Smooth muscle cell (in vitro differentiated cells): Measurements from ENCODE around the gene SPRR1A. TPM values are rescaled to one million over a fixed set of nuclear protein-coding genes. Genes with fewer than 3 reads are reported as not detected.

Source experiments
- DNase-seq: peaks from one replicate; lab custom pipeline; 2025; ENCODE audit not compliant: unreplicated experiment; lab: John Stamatoyannopoulos, UW
- H2AFZ ChIP-seq: fragments of 200-600 bp; sonication (generic); 2 replicates; pipeline ENCODE4 v1.6.0; 2016; ENCODE audit warnings: antibody characterized with exemption, low read depth, mild to moderate bottlenecking
- H3F3A ChIP-seq: fragments of 200-600 bp; sonication (generic); 2 replicates; pipeline ENCODE4 v1.6.0; 2017; ENCODE audit warnings: antibody characterized with exemption, low read depth
- H3K27ac ChIP-seq: fragments of 200-600 bp; sonication (generic); 2 replicates; pipeline ENCODE4 v1.5.1; 2016; ENCODE audit warnings: low read depth, mild to moderate bottlenecking
- H3K27me3 ChIP-seq: fragments of 200-600 bp; sonication (generic); 2 replicates; pipeline ENCODE4 v1.6.1; 2016; ENCODE audit warnings: low read depth, mild to moderate bottlenecking
- H3K36me3 ChIP-seq: fragments of 200-600 bp; sonication (generic); 2 replicates; pipeline ENCODE4 v1.5.1; 2016; ENCODE audit warnings: low read depth
- H3K4me1 ChIP-seq: fragments of 200-600 bp; sonication (generic); 2 replicates; pipeline ENCODE4 v1.5.1; 2016; ENCODE audit warnings: low read depth
- H3K4me2 ChIP-seq: fragments of 200-600 bp; sonication (generic); 2 replicates; pipeline ENCODE4 v1.6.0; 2016; ENCODE audit warnings: mild to moderate bottlenecking
- H3K4me3 ChIP-seq: fragments of 200-600 bp; sonication (generic); 2 replicates; pipeline ENCODE4 v1.5.1; 2016; ENCODE audit warnings: mild to moderate bottlenecking
- H3K79me2 ChIP-seq: fragments of 200-600 bp; sonication (generic); 2 replicates; pipeline ENCODE4 v1.6.0; 2016; ENCODE audit warnings: low read depth, mild to moderate bottlenecking
- H3K9ac ChIP-seq: fragments of 200-600 bp; sonication (generic); 2 replicates; pipeline ENCODE4 v1.6.0; 2016; ENCODE audit warnings: low read depth
- H3K9me3 ChIP-seq: fragments of 200-600 bp; sonication (generic); replicated peaks from 2 replicates; pipeline ENCODE4 v1.5.1; 2016; ENCODE audit warnings: low read depth
- H4K20me1 ChIP-seq: fragments of 200-600 bp; sonication (generic); 2 replicates; pipeline ENCODE4 v1.6.0; 2016; ENCODE audit warnings: low read depth
- WGBS: methylation state at CpG from one replicate; pipeline ENCODE4 v1.1.7; 2016; ENCODE audit warnings: low lambda C conversion rate; 5-methylcytosine and 5-hydroxymethylcytosine counted together
- polyA plus RNA-seq: library from polyadenylated mRNA; unstranded; fragments of >200 nt; fragmentation: Nextera tagmentation; extraction: Ambion mirVana; gene quantifications from 2 replicates; pipeline ENCODE4 v1.2.1, GENCODE V29; 2016
- total RNA-seq: library from RNA; depleted of rRNA; stranded (reverse); fragments of >200 nt; gene quantifications from 2 replicates; pipeline ENCODE4 v1.2.3, GENCODE V29; 2014
- TF ChIP-seq, protein P1 (sequence below): fragments of 200-600 bp; sonication (generic); IDR thresholded peaks from 2 replicates; pipeline ENCODE4 v1.5.1; 2017; ENCODE audit warnings: borderline replicate concordance, mild to moderate bottlenecking, antibody characterized with exemption; ENCODE audit not compliant: insufficient read depth, poor library complexity, severe bottlenecking

SPRR1A gene
- total and polyA plus RNA-seq, 2 experiments from 2014 or later, result 18.0 TPM; not detected in 1

DNA sequence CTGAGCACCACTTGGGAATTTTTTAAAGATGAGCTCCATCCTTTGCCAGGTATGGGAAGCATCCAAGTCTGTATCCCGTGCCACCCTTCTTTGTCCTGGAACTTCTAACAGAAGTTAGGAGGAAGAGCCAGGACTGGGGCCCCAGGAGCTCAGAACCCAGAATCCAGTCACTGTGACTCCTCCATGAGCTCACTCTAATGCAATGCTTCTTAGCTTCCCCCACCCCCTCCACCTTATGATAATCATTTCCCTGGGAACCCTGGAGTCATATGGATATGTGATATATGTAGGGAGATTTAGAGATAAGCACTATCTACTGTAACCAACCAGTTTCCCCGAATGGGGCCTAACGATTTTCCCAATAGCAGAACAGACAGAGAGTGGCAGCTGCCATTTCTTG, 37.6 kb upstream of the SPRR1A start:
- Histone ChIP-seq H3K27ac (no peak overlapping the region), H3K79me2 (no peaks in the 10 kb centered on the region), H4K20me1 (no peaks in the 10 kb centered on the region), H3K4me3 (no peak overlapping the region), H2AFZ (no peak overlapping the region), H3K4me2 (no peak overlapping the region), H3K27me3 (no peaks in the 10 kb centered on the region), H3K36me3 (no peaks in the 10 kb centered on the region), H3F3A (no peaks in the 10 kb centered on the region), H3K4me1 (no peaks in the 10 kb centered on the region), H3K9ac (no peak overlapping the region), H3K9me3 (peaks cover 4% of the 10 kb centered on the region)
- WGBS, result 55% methylated on average over 3 of the region's 3 CpGs
- no peak for DNase-seq
- TF ChIP-seq, protein P1, sequence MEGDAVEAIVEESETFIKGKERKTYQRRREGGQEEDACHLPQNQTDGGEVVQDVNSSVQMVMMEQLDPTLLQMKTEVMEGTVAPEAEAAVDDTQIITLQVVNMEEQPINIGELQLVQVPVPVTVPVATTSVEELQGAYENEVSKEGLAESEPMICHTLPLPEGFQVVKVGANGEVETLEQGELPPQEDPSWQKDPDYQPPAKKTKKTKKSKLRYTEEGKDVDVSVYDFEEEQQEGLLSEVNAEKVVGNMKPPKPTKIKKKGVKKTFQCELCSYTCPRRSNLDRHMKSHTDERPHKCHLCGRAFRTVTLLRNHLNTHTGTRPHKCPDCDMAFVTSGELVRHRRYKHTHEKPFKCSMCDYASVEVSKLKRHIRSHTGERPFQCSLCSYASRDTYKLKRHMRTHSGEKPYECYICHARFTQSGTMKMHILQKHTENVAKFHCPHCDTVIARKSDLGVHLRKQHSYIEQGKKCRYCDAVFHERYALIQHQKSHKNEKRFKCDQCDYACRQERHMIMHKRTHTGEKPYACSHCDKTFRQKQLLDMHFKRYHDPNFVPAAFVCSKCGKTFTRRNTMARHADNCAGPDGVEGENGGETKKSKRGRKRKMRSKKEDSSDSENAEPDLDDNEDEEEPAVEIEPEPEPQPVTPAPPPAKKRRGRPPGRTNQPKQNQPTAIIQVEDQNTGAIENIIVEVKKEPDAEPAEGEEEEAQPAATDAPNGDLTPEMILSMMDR, result no peak

DNA sequence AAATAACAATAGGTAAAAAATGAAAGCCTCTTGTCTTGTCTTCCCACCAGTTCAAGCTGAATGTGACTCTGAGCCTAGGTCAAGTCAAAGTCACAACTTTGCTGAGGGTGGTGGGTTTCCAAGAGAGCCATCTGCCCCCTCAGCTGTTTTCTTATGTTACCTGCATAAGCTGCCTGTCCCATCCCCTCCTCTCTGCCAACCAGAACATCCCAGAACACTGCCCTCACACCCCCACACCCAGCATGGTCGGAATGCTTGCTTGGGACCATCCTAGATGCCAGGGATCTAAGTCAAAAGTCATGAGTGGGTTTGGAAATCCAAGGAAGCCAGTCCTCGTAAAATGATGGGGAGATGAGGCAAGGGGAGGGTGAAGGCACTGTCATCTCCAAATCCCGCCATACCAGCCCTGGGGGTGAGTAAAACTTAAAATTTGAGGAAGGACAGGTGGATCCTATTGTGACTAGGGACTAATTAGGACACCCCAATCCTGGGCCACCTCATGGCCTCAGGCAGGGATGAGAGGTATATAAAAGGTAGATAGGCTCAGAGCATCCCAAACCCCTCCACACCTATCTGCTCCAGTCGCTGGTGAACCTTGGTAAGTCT, 37.1 kb upstream of the SPRR1A start, which contains the start of gene SPRR5:
TSS of gene SPRR5 (plus strand) at position 556 of the 606 bp plus-strand sequence. CDS start 1,349 bp downstream, outside the sequence.
- DNase-seq, result no peak
- TF ChIP-seq, protein P1, result no peak
- Histone ChIP-seq H3K79me2 (no peaks in the 10 kb centered on the region), H3K9ac (no peak within 1 kb of the TSS), H3K4me2 (no peak within 1 kb of the TSS), H3K9me3 (peaks cover 4% of the 10 kb centered on the region), H3K4me3 (no peak within 1 kb of the TSS), H3F3A (no peaks in the 10 kb centered on the region), H4K20me1 (no peaks in the 10 kb centered on the region), H3K27me3 (no peaks in the 10 kb centered on the region), H3K27ac (no peak within 1 kb of the TSS), H3K4me1 (no peaks in the 10 kb centered on the region), H2AFZ (no peak within 1 kb of the TSS), H3K36me3 (no peaks in the 10 kb centered on the region)
- 50% methylated on average over 4 of the region's 4 CpGs for WGBS

DNA sequence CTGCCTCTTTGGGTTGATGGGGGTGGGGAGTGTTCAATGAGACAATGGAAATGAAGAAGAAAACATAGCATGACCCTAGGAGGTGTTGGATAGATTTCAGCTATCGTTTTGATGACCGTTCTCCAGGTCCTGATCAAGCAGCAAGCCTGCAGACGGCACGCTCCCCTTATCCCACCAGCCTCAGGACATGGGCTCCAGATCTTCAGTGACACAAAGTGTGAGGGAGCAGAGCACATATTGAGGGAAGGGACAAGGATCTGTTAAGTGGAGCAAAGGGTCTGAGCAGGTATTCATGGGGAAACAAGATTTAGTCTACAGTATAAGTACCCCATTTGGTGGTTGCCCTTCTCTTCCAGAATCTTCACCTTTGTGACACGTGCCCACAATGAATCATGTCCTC, 32.2 kb upstream of the SPRR1A start:
- Histone ChIP-seq H3K4me1 (no peaks in the 10 kb centered on the region), H3K27ac (no peak overlapping the region), H4K20me1 (no peaks in the 10 kb centered on the region), H2AFZ (no peak overlapping the region), H3K4me2 (no peak overlapping the region), H3K9ac (no peak overlapping the region), H3K79me2 (no peaks in the 10 kb centered on the region), H3K9me3 (peaks cover 4% of the 10 kb centered on the region), H3K4me3 (no peak overlapping the region), H3K27me3 (no peaks in the 10 kb centered on the region), H3F3A (no peaks in the 10 kb centered on the region), H3K36me3 (no peaks in the 10 kb centered on the region)
- WGBS, result 74% methylated on average over 5 of the region's 5 CpGs
- TF ChIP-seq, protein P1, result no peak
- DNase-seq, result no peak

DNA sequence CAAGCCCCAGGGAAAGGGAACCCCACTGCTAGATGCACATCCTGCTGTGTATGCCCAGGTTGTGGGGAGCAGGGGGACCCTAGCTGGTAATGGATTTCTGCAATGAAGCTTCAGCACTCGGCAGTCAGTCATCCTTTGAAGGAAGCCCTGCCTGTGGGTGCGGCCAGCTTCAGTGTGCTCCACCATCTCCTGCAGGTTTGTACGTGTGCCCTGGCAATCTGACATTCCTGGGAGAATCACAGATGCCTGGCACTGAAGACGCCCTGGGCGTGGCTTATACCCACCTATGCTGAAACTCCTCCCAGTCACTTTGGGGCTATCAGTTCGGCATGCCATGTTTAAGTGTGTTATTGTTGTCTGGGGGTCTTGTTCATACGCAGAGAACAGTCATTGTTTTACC, 30.1 kb upstream of the SPRR1A start:
- Histone ChIP-seq H4K20me1 (no peaks in the 10 kb centered on the region), H3K4me1 (no peaks in the 10 kb centered on the region), H3K9me3 (no peaks in the 10 kb centered on the region), H3K4me3 (no peak overlapping the region), H3K27ac (no peak overlapping the region), H3K79me2 (no peaks in the 10 kb centered on the region), H2AFZ (no peak overlapping the region), H3K36me3 (no peaks in the 10 kb centered on the region), H3K4me2 (no peak overlapping the region), H3K27me3 (no peaks in the 10 kb centered on the region), H3K9ac (no peak overlapping the region), H3F3A (no peaks in the 10 kb centered on the region)
- 62% methylated on average over 7 of the region's 7 CpGs for WGBS
- DNase-seq, result no peak
- TF ChIP-seq, protein P1, result no peak
